ENCODE data around the gene LACRT. TPM values are rescaled to one million over a fixed set of nuclear protein-coding genes. Genes with fewer than 3 reads are reported as not detected.

Gene LACRT
- total RNA-seq, 1 experiment from 2014 or later = not detected

DNA sequence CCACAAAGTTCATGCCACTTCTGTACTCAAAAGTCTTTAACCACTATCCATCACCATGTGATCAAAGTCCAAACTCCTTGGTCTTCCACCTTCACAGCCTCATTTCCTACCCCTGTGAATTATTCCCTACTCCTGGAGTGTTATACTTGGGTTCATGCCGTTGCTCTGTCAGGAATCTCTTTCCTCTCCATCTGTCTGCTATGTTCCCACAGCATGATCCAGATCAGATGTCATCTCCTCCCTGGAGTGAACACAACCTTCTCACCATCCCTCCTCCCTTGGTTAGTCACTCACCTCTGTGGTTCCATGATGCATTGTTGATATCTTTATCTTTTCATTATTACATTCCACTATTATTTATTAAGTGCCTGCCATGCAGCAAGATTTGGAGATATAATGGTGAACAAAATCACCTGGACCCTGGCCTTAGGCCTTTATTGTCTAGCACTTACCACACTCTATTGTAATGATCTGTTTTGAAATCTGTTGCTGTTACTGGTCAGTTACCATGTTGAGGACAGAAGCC lies 22.4 kb downstream of the LACRT start (continued):
- TF ChIP-seq, protein P1, sequence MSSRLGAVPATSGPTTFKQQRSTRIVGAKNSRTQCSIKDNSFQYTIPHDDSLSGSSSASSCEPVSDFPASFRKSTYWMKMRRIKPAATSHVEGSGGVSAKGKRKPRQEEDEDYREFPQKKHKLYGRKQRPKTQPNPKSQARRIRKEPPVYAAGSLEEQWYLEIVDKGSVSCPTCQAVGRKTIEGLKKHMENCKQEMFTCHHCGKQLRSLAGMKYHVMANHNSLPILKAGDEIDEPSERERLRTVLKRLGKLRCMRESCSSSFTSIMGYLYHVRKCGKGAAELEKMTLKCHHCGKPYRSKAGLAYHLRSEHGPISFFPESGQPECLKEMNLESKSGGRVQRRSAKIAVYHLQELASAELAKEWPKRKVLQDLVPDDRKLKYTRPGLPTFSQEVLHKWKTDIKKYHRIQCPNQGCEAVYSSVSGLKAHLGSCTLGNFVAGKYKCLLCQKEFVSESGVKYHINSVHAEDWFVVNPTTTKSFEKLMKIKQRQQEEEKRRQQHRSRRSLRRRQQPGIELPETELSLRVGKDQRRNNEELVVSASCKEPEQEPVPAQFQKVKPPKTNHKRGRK (CRISPR knock-in tag; IDR thresholded peaks at IDR 0.05; ENCODE audit: borderline replicate concordance) = no peak
- no peak for TF ChIP-seq TEAD4 (CRISPR knock-in tag; IDR thresholded peaks at IDR 0.05)
- TF ChIP-seq ETV6 (CRISPR knock-in tag; IDR thresholded peaks at IDR 0.05) = no peak
- no peak for TF ChIP-seq GTF2I (CRISPR knock-in tag; conservative IDR thresholded peaks at IDR 0.05)
- TF ChIP-seq, protein P2, sequence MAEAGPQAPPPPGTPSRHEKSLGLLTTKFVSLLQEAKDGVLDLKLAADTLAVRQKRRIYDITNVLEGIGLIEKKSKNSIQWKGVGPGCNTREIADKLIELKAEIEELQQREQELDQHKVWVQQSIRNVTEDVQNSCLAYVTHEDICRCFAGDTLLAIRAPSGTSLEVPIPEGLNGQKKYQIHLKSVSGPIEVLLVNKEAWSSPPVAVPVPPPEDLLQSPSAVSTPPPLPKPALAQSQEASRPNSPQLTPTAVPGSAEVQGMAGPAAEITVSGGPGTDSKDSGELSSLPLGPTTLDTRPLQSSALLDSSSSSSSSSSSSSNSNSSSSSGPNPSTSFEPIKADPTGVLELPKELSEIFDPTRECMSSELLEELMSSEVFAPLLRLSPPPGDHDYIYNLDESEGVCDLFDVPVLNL (CRISPR knock-in tag; IDR thresholded peaks at IDR 0.05; ENCODE audit: borderline replicate concordance, low read depth) = no peak
- TF ChIP-seq NR3C1 (CRISPR knock-in tag; conservative IDR thresholded peaks at IDR 0.05; ENCODE audit: low read depth) = no peak
- no peak for TF ChIP-seq ZNF263 (CRISPR knock-in tag; IDR thresholded peaks at IDR 0.05; ENCODE audit: low read depth)

DNA sequence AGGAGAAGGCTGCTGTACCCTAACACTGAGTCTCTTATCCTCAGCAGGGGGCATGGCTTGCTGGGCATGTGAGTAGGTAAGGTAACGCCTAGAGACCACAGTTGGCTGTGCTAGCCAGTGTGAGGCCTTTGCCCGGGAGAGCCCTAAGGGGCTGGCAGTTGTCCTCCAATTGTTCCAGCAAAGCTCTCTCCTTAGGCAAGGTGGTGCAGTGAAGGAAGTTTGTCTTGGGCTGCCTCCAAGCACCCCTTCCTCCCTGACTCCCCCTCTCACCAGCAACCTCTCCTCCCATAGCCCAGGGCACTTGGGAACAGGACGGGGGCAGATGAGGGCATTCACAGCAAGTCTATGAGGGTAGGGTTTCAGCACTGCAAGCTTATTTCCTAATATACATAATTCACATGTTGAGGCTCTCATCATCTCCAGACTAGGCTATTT lies 23.0 kb downstream of the LACRT start:
- Mint-ChIP-seq H3K9me3 (no peaks in the 10 kb centered on the region), H3K27ac (no peak overlapping the region), H3K36me3 (no peaks in the 10 kb centered on the region), H3K4me1 (0 out of 2 replicates have a peak, but pooled peaks cover 4% of the 10 kb centered on the region), H3K27me3 (ENCODE audit: low read depth) (peaks cover 100% of the 10 kb centered on the region), H3K4me3 (no peak overlapping the region)
- ATAC-seq (no peak), DNase-seq (ENCODE audit: low spot score) (no peak)
- POLR2A ChIA-PET = no interaction called here
- CTCF ChIA-PET = interaction anchor here (0.5 kb wide), 1 partner anchor 17 kb away, joined by 4 read pairs; no protein-coding TSS in a partner anchor
- TF ChIP-seq, protein P3, sequence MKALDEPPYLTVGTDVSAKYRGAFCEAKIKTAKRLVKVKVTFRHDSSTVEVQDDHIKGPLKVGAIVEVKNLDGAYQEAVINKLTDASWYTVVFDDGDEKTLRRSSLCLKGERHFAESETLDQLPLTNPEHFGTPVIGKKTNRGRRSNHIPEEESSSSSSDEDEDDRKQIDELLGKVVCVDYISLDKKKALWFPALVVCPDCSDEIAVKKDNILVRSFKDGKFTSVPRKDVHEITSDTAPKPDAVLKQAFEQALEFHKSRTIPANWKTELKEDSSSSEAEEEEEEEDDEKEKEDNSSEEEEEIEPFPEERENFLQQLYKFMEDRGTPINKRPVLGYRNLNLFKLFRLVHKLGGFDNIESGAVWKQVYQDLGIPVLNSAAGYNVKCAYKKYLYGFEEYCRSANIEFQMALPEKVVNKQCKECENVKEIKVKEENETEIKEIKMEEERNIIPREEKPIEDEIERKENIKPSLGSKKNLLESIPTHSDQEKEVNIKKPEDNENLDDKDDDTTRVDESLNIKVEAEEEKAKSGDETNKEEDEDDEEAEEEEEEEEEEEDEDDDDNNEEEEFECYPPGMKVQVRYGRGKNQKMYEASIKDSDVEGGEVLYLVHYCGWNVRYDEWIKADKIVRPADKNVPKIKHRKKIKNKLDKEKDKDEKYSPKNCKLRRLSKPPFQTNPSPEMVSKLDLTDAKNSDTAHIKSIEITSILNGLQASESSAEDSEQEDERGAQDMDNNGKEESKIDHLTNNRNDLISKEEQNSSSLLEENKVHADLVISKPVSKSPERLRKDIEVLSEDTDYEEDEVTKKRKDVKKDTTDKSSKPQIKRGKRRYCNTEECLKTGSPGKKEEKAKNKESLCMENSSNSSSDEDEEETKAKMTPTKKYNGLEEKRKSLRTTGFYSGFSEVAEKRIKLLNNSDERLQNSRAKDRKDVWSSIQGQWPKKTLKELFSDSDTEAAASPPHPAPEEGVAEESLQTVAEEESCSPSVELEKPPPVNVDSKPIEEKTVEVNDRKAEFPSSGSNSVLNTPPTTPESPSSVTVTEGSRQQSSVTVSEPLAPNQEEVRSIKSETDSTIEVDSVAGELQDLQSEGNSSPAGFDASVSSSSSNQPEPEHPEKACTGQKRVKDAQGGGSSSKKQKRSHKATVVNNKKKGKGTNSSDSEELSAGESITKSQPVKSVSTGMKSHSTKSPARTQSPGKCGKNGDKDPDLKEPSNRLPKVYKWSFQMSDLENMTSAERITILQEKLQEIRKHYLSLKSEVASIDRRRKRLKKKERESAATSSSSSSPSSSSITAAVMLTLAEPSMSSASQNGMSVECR (CRISPR knock-in tag; IDR thresholded peaks at IDR 0.05; ENCODE audit: borderline replicate concordance) = no peak
- TF ChIP-seq FOXJ3 (CRISPR knock-in tag; IDR thresholded peaks at IDR 0.05; ENCODE audit: borderline replicate concordance) (no peak), TCF7 (CRISPR knock-in tag; IDR thresholded peaks at IDR 0.05; ENCODE audit: low read depth) (no peak), EMX1 (CRISPR knock-in tag; IDR thresholded peaks at IDR 0.05) (no peak), ATF1 (CRISPR knock-in tag; IDR thresholded peaks at IDR 0.05) (no peak), TP53 (CRISPR knock-in tag; IDR thresholded peaks at IDR 0.05) (no peak), KAT7 (CRISPR knock-in tag; IDR thresholded peaks at IDR 0.05; ENCODE audit: borderline replicate concordance) (no peak), ZNF317 (CRISPR knock-in tag; IDR thresholded peaks at IDR 0.05; ENCODE audit: borderline replicate concordance, low read depth) (no peak), ZBTB21 (CRISPR knock-in tag; IDR thresholded peaks at IDR 0.05; ENCODE audit: borderline replicate concordance) (no peak), ZNF671 (CRISPR knock-in tag; IDR thresholded peaks at IDR 0.05) (no peak), SOX15 (CRISPR knock-in tag; IDR thresholded peaks at IDR 0.05) (no peak)
- TF ChIP-seq, protein P4, sequence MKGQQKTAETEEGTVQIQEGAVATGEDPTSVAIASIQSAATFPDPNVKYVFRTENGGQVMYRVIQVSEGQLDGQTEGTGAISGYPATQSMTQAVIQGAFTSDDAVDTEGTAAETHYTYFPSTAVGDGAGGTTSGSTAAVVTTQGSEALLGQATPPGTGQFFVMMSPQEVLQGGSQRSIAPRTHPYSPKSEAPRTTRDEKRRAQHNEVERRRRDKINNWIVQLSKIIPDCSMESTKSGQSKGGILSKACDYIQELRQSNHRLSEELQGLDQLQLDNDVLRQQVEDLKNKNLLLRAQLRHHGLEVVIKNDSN (CRISPR knock-in tag; IDR thresholded peaks at IDR 0.05) = no peak
- TF ChIP-seq, protein P5, sequence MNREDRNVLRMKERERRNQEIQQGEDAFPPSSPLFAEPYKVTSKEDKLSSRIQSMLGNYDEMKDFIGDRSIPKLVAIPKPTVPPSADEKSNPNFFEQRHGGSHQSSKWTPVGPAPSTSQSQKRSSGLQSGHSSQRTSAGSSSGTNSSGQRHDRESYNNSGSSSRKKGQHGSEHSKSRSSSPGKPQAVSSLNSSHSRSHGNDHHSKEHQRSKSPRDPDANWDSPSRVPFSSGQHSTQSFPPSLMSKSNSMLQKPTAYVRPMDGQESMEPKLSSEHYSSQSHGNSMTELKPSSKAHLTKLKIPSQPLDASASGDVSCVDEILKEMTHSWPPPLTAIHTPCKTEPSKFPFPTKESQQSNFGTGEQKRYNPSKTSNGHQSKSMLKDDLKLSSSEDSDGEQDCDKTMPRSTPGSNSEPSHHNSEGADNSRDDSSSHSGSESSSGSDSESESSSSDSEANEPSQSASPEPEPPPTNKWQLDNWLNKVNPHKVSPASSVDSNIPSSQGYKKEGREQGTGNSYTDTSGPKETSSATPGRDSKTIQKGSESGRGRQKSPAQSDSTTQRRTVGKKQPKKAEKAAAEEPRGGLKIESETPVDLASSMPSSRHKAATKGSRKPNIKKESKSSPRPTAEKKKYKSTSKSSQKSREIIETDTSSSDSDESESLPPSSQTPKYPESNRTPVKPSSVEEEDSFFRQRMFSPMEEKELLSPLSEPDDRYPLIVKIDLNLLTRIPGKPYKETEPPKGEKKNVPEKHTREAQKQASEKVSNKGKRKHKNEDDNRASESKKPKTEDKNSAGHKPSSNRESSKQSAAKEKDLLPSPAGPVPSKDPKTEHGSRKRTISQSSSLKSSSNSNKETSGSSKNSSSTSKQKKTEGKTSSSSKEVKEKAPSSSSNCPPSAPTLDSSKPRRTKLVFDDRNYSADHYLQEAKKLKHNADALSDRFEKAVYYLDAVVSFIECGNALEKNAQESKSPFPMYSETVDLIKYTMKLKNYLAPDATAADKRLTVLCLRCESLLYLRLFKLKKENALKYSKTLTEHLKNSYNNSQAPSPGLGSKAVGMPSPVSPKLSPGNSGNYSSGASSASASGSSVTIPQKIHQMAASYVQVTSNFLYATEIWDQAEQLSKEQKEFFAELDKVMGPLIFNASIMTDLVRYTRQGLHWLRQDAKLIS (CRISPR knock-in tag; IDR thresholded peaks at IDR 0.05; ENCODE audit: borderline replicate concordance) = no peak
- TF ChIP-seq, protein P6, sequence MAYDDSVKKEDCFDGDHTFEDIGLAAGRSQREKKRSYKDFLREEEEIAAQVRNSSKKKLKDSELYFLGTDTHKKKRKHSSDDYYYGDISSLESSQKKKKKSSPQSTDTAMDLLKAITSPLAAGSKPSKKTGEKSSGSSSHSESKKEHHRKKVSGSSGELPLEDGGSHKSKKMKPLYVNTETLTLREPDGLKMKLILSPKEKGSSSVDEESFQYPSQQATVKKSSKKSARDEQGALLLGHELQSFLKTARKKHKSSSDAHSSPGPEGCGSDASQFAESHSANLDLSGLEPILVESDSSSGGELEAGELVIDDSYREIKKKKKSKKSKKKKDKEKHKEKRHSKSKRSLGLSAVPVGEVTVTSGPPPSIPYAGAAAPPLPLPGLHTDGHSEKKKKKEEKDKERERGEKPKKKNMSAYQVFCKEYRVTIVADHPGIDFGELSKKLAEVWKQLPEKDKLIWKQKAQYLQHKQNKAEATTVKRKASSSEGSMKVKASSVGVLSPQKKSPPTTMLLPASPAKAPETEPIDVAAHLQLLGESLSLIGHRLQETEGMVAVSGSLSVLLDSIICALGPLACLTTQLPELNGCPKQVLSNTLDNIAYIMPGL (CRISPR knock-in tag; IDR thresholded peaks at IDR 0.05) = no peak
- TF ChIP-seq, protein P7, sequence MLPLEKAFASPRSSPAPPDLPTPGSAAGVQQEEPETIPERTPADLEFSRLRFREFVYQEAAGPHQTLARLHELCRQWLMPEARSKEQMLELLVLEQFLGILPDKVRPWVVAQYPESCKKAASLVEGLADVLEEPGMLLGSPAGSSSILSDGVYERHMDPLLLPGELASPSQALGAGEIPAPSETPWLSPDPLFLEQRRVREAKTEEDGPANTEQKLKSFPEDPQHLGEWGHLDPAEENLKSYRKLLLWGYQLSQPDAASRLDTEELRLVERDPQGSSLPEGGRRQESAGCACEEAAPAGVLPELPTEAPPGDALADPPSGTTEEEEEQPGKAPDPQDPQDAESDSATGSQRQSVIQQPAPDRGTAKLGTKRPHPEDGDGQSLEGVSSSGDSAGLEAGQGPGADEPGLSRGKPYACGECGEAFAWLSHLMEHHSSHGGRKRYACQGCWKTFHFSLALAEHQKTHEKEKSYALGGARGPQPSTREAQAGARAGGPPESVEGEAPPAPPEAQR (CRISPR knock-in tag; IDR thresholded peaks at IDR 0.05) = no peak

All from WTC11 (cell line).